Measurements from ENCODE around the gene CSRNP2.
A peak's percentile ranks its signal among the peaks of the same experiment; 100 is the strongest.
"Not testable (repeated sequence)": the region's sequence is repeated elsewhere in the genome, so short reads cannot be mapped to it uniquely, and the experiment has no call there.

Gene CSRNP2

GRCh38 chr12:51083126-51083833 is at the start of gene CSRNP2:
Gene CSRNP2 (minus strand): TSS chr12:51083596. CDS start chr12:51076561, 7,035 bp downstream.
- peak; percentile 74 to 91 for DNase-seq

GRCh38 chr12:51132693-51133092 is 49.3 kb upstream of the CSRNP2 start:
- no peak for DNase-seq

- no peak for DNase-seq
Observed at GRCh38 chr12:51131745-51132521, 48.5 kb upstream of the CSRNP2 start.

GRCh38 chr12:51128919-51129318 is 45.5 kb upstream of the CSRNP2 start:
- DNase-seq, result no peak

GRCh38 chr12:51127050-51127729 is 43.8 kb upstream of the CSRNP2 start:
- DNase-seq, result no peak

GRCh38 chr12:51126297-51126696 is 42.9 kb upstream of the CSRNP2 start:
- no peak for DNase-seq

- DNase-seq, result no peak
Observed at GRCh38 chr12:51124504-51124903, 41.1 kb upstream of the CSRNP2 start.

GRCh38 chr12:51122844-51123243 is 39.4 kb upstream of the CSRNP2 start:
- no peak for DNase-seq

GRCh38 chr12:51118706-51119105 is 35.3 kb upstream of the CSRNP2 start:
- no peak for DNase-seq

GRCh38 chr12:51115533-51115932 is 32.1 kb upstream of the CSRNP2 start:
- no peak for DNase-seq

GRCh38 chr12:51108136-51108535 is 24.7 kb upstream of the CSRNP2 start:
- no peak for DNase-seq

- DNase-seq, result no peak
Observed at GRCh38 chr12:51103977-51104376, 20.6 kb upstream of the CSRNP2 start.

- DNase-seq, result no peak
Observed at GRCh38 chr12:51098611-51099010, 15.2 kb upstream of the CSRNP2 start.

GRCh38 chr12:51090705-51091229 is 7.4 kb upstream of the CSRNP2 start:
- DNase-seq, result no peak

GRCh38 chr12:51087818-51088217 is 4.4 kb upstream of the CSRNP2 start:
- DNase-seq, result no peak

GRCh38 chr12:51086933-51087332 is 3.5 kb upstream of the CSRNP2 start:
- DNase-seq, result no peak

GRCh38 chr12:51085757-51086156 is 2.4 kb upstream of the CSRNP2 start:
- no peak for DNase-seq

GRCh38 chr12:51082561-51083125 is 753 bp downstream of the CSRNP2 start:
- DNase-seq, result peak; percentile 22 to 49

- no peak for DNase-seq
Observed at GRCh38 chr12:51081421-51081820, 2.0 kb downstream of the CSRNP2 start.

GRCh38 chr12:51080136-51080535 is 3.3 kb downstream of the CSRNP2 start:
- DNase-seq, result no peak

GRCh38 chr12:51078866-51079265 is 4.5 kb downstream of the CSRNP2 start:
- DNase-seq, result not testable (repeated sequence)

GRCh38 chr12:51078346-51078745 is 5.0 kb downstream of the CSRNP2 start:
- not testable (repeated sequence) for DNase-seq

GRCh38 chr12:51077930-51078329 is 5.5 kb downstream of the CSRNP2 start:
- DNase-seq, result no peak

All from NCI-H524 (cell line).